Measurements from ENCODE around the gene BANP. TPM values are rescaled to one million over a fixed set of nuclear protein-coding genes. Genes with fewer than 3 reads are reported as not detected.

BANP gene
- total RNA-seq, 1 experiment from 2014 or later: 37.2 TPM

GRCh38 chr16:88045820-88046303, 94.6 kb downstream of the BANP start:
- ATAC-seq (no peak), DNase-seq (ENCODE audit: low read depth, low spot score) (no peak)
- H3K4me3 ChIP-seq (replicated peaks in 1 of 2; ENCODE audit: low read depth in 1 of 2, low read length in 2 of 2): no peak overlapping the region
- no peak overlapping the region for H2AFZ ChIP-seq (ENCODE audit: low read depth, low read length, poor library complexity, severe bottlenecking)
- no peak overlapping the region for H3K9ac ChIP-seq (ENCODE audit: low read length)
- POLR2A ChIA-PET: no interaction called here
- no peak for TF ChIP-seq EZH2 (IDR thresholded peaks at IDR 0.05)
- TF ChIP-seq CEBPB (IDR thresholded peaks at IDR 0.05; ENCODE audit: low read depth): no peak
- no peak for TF ChIP-seq YY1 (IDR thresholded peaks at IDR 0.05; ENCODE audit: extremely low read depth, insufficient replicate concordance, low read depth, low read length)
- no peak for TF ChIP-seq POLR2A (IDR thresholded peaks at IDR 0.05; ENCODE audit: borderline replicate concordance, extremely low read depth, insufficient read depth, insufficient read length)
- no peak for TF ChIP-seq EGR1 (IDR thresholded peaks at IDR 0.05; ENCODE audit: low read depth)
- TF ChIP-seq SRF (IDR thresholded peaks at IDR 0.05; ENCODE audit: low read depth): no peak
- no peaks in the 10 kb centered on the region for H3K4me1 ChIP-seq (ENCODE audit: control insufficient read depth in 1 of 2, insufficient read depth in 2 of 2, low read length in 2 of 2)
- CTCF ChIA-PET: no interaction called here
- no peaks in the 10 kb centered on the region for H4K20me1 ChIP-seq (ENCODE audit: insufficient read depth)
- BruUV-seq (replicated peaks): no TSS peak
- intact Hi-C loops (cut with micrococcal nuclease): no loop called here
- no peaks in the 10 kb centered on the region for H3K79me2 ChIP-seq (ENCODE audit: insufficient read depth, low read length)
- no peaks in the 10 kb centered on the region for H3K9me3 ChIP-seq (ENCODE audit: control insufficient read depth in 1 of 2, insufficient read depth in 1 of 2, low read depth in 1 of 2, low read length in 2 of 2)
- H3K27ac ChIP-seq (ENCODE audit: low read depth, low read length): no peak overlapping the region
- H3K9me2 ChIP-seq (ENCODE audit: insufficient read depth): no peaks in the 10 kb centered on the region
- H3K36me3 ChIP-seq (ENCODE audit: control insufficient read depth in 1 of 2, insufficient read depth in 2 of 2, low read length in 2 of 2): no peaks in the 10 kb centered on the region; a peak in 1 of 4 replicates
- H3K27me3 ChIP-seq (ENCODE audit: insufficient read depth, low read length): no peaks in the 10 kb centered on the region
- no peak overlapping the region for H3K4me2 ChIP-seq (ENCODE audit: low read length)
- RAD21 ChIA-PET (ENCODE audit: low non-redundant PET in 1 of 2, low total read pairs in 2 of 2, uncharacterized antibody in 2 of 2, unreplicated experiment in 2 of 2): no interaction called here

GRCh38 chr16:88047462-88047861, 96.2 kb downstream of the BANP start:
- no peak overlapping the region for H3K4me2 ChIP-seq (ENCODE audit: low read length)
- RAD21 ChIA-PET (ENCODE audit: low non-redundant PET in 1 of 2, low total read pairs in 2 of 2, uncharacterized antibody in 2 of 2, unreplicated experiment in 2 of 2): no interaction called here
- H2AFZ ChIP-seq (ENCODE audit: low read depth, low read length, poor library complexity, severe bottlenecking): no peak overlapping the region
- H3K4me1 ChIP-seq (ENCODE audit: control insufficient read depth in 1 of 2, insufficient read depth in 2 of 2, low read length in 2 of 2): no peaks in the 10 kb centered on the region
- no peaks in the 10 kb centered on the region for H3K9me3 ChIP-seq (ENCODE audit: control insufficient read depth in 1 of 2, insufficient read depth in 1 of 2, low read depth in 1 of 2, low read length in 2 of 2)
- ATAC-seq (no peak), DNase-seq (ENCODE audit: low read depth, low spot score) (no peak)
- no peak overlapping the region for H3K9ac ChIP-seq (ENCODE audit: low read length)
- no peak overlapping the region for H3K27ac ChIP-seq (ENCODE audit: low read depth, low read length)
- BruUV-seq (replicated peaks): no TSS peak
- intact Hi-C loops (cut with micrococcal nuclease): no loop called here
- TF ChIP-seq ELF1 (IDR thresholded peaks at IDR 0.05; ENCODE audit: borderline replicate concordance, low read depth) (no peak), MAX (IDR thresholded peaks at IDR 0.05) (no peak), JUND (IDR thresholded peaks at IDR 0.05) (no peak), YY1 (IDR thresholded peaks at IDR 0.05; ENCODE audit: extremely low read depth, insufficient replicate concordance, low read depth, low read length) (no peak), ZBTB33 (IDR thresholded peaks at IDR 0.05; ENCODE audit: extremely low read depth, insufficient replicate concordance, low read length) (no peak), EZH2 (IDR thresholded peaks at IDR 0.05) (no peak), ZFX (IDR thresholded peaks at IDR 0.05) (no peak)
- H3K4me3 ChIP-seq (replicated peaks in 1 of 2; ENCODE audit: low read depth in 1 of 2, low read length in 2 of 2): no peak overlapping the region
- H4K20me1 ChIP-seq (ENCODE audit: insufficient read depth): no peaks in the 10 kb centered on the region
- CTCF ChIA-PET: no interaction called here
- POLR2A ChIA-PET: no interaction called here
- H3K36me3 ChIP-seq (ENCODE audit: control insufficient read depth in 1 of 2, insufficient read depth in 2 of 2, low read length in 2 of 2): peaks cover 0 to 5% of the 10 kb centered on the region in 2 experiments; a peak in 2 of 4 replicates
- H3K79me2 ChIP-seq (ENCODE audit: insufficient read depth, low read length): no peaks in the 10 kb centered on the region
- H3K9me2 ChIP-seq (ENCODE audit: insufficient read depth): no peaks in the 10 kb centered on the region
- H3K27me3 ChIP-seq (ENCODE audit: insufficient read depth, low read length): no peaks in the 10 kb centered on the region

All from HCT116 (cell line).